Activated naive CD8-positive, alpha-beta T cell (primary cell): ENCODE measurements around the gene NFATC4.

Source experiments
- H3K27ac Mint-ChIP-seq: one replicate; pipeline ENCODE4 v1.8.0; 2021; ENCODE audit warnings: mixed read lengths
- H3K27me3 Mint-ChIP-seq: one replicate; pipeline ENCODE4 v1.8.0; 2021; ENCODE audit warnings: mixed read lengths
- H3K36me3 Mint-ChIP-seq: one replicate; pipeline ENCODE4 v1.8.0; 2021; ENCODE audit warnings: mixed read lengths
- H3K4me1 Mint-ChIP-seq: one replicate; pipeline ENCODE4 v1.8.0; 2021; ENCODE audit warnings: low read depth, mixed read lengths
- H3K4me3 Mint-ChIP-seq: one replicate; pipeline ENCODE4 v1.8.0; 2021; ENCODE audit warnings: mild to moderate bottlenecking, mixed read lengths
- H3K9me3 Mint-ChIP-seq: one replicate; pipeline ENCODE4 v1.8.0; 2021; ENCODE audit warnings: low read depth, mixed read lengths

Gene NFATC4

DNA sequence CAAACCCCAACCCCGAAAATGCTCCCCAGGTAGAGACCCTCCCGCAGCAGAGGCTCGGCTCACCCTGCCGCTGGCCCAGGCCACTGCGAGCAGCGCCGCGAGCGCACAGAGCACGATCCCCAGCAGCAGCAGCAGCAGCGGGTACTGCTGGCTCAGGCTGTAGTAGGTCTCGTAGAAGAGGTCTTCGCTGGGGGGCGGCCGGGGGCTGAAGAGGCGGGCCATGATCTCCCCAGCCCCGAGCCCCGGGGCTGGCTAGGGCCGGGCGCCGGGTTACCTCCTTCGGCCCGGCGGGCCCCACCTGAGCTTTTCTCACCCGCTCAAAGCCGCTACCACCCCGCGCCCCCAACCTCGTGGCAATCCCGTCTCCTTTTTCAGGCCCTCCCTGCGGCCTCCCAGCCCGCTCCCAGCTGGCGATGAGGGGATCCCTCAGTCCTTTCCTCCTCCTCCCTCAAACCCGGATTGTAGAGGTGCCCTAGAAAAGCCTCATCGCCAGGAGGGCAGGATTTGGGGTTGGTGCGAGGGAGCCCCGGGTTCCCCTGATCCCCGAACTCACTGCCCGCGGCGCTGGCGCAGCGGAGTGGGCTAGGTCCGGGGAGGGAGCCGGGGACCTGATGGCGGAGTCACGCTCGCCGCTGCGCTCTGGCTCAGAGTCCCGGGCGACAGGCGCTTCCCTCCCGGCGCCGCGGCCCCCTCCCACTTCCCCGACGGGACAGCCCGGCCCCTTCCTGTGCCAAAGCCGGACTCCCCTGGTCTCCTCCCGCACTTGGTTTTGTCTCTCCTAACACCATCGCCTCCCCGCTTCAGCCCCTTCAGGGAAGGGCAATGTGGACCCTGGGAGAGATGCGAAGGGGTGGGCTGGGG is 33.3 kb upstream of the NFATC4 start, which contains the start of gene ADCY4:
Gene ADCY4, minus strand, starts transcription at position 641 of the 861 bp plus-strand sequence. Its CDS starts 419 bp downstream, at position 222.
- Mint-ChIP-seq H3K4me1 (peaks cover 49% of the 10 kb centered on the region), H3K36me3 (peaks cover 2% of the 10 kb centered on the region), H3K27ac (no peak within 1 kb of the TSS), H3K27me3 (peaks cover 8% of the 10 kb centered on the region), H3K9me3 (no peaks in the 10 kb centered on the region), H3K4me3 (peak within 1 kb of the TSS; percentile 92)

DNA sequence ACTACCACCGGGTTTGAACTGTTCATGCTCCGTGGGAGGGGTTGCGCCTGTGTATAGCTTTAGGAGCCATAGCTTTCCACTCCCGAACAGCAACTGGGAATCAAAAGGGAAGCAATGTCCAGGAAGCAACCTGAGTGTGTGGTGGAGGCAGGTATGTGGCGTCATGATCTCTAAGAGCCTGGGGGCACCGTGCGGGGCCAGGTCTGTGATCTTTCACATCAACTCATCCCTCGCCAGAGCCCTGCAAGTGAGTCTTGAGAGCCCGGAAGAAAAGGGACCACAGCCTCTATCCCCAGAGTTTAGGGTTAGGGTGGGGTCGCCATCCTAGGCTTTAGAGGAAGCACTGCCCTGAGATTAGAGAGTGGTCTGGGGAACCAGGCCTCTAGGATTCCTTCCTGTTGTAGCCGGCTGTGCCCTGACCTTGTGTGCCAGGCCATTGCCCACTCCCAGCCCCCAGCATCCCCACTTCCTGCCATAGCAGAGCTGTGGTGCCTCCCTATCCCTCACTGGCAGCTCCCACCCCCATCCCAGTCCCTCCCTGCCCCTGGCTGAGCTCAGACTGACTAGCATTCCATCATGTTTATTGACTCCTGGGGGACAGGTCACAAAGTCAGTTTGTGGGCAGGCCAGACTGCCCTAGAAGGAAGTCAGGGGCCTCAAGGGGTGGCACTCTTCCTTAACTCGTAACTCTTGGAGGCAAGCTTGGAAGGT is 32.4 kb upstream of the NFATC4 start:
- Mint-ChIP-seq H3K36me3 (peaks cover 2% of the 10 kb centered on the region), H3K27me3 (peaks cover 7% of the 10 kb centered on the region), H3K4me3 (peak overlapping the region; percentile 61), H3K4me1 (peaks cover 53% of the 10 kb centered on the region), H3K9me3 (no peaks in the 10 kb centered on the region), H3K27ac (no peak overlapping the region)

DNA sequence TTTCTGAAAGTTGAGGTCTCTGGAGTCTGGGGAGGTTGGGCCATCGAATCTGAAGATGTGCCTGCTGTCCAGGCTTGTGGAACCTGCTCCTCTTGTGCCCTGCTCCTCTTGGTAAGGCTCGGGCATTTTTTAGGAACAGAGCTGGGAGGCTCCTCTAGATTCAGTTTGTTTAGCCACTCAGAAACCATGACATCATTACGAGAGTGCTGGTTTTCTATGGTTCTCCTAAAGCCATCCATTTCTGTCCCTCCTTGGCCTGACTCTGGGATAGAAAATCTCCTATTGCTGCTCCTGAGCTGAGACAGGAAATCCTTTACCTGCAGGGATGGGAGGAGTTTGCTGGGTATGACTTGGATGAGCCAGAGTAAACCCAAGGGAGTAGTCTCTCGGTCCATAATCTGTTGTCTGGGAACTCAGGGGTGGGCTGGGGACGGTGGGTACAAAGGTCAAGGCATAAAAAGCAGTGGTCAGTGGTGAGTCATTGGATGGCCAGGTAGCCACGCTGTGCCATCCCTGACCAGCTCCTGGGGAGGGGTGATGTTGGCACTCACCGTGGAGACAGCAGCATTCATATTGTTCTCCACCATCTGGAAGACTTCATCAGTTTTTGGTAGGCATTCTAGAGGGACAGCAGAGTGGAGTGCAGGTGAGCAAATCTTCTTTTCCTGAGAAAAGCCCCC is 30.7 kb upstream of the NFATC4 start:
- H3K9me3 Mint-ChIP-seq = no peaks in the 10 kb centered on the region
- H3K27me3 Mint-ChIP-seq = peaks cover 4% of the 10 kb centered on the region
- no peak overlapping the region for H3K27ac Mint-ChIP-seq
- H3K36me3 Mint-ChIP-seq = peaks cover 2% of the 10 kb centered on the region
- no peak overlapping the region for H3K4me3 Mint-ChIP-seq
- H3K4me1 Mint-ChIP-seq = peaks cover 45% of the 10 kb centered on the region

DNA sequence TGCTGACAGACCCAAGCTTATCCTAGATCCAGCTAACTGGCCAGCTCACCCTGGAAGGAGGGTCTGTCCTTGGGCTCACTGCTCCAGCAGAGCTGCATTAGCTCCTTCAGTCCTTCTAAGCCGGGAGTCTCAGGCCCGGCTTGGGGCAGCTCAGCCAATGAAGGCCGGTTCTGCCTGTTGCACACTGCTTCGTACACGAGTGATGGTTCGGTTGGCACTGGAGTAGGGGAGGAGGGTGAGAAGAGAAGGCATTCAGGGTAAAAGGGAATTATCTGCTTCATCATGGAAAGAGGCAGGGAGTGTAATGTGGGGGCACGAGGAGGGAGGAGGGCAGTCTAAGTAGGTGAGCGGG is 30.2 kb upstream of the NFATC4 start:
- no peak overlapping the region for H3K27ac Mint-ChIP-seq
- peak overlapping the region; percentile 91 for H3K4me3 Mint-ChIP-seq
- peaks cover 41% of the 10 kb centered on the region for H3K4me1 Mint-ChIP-seq
- peaks cover 2% of the 10 kb centered on the region for H3K27me3 Mint-ChIP-seq
- H3K36me3 Mint-ChIP-seq = peaks cover 2% of the 10 kb centered on the region
- no peaks in the 10 kb centered on the region for H3K9me3 Mint-ChIP-seq

DNA sequence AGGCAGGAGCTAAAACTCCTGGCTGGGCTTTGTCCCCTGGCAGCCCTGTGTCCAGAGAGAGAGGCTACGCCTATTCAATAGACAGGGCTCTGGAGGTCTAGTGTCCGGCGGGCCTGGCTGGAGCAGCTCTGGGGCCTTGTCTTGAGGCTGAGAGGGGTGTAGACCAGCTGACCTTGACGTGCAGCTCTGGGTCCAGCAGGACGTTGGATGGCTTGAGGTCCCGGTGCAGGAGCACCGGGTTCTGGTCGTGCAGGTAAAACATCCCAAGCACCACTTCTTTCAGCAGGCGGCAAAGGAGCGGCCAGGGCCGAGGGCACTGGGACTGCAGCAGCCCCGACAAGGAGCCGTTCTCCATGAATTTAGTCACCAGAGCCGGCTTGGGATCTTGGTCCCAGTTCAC is 29.1 kb upstream of the NFATC4 start:
- Mint-ChIP-seq H3K4me1 (peaks cover 32% of the 10 kb centered on the region), H3K9me3 (no peaks in the 10 kb centered on the region), H3K27me3 (peaks cover 3% of the 10 kb centered on the region), H3K27ac (no peak overlapping the region), H3K36me3 (peaks cover 2% of the 10 kb centered on the region), H3K4me3 (peak overlapping the region; percentile 91)

DNA sequence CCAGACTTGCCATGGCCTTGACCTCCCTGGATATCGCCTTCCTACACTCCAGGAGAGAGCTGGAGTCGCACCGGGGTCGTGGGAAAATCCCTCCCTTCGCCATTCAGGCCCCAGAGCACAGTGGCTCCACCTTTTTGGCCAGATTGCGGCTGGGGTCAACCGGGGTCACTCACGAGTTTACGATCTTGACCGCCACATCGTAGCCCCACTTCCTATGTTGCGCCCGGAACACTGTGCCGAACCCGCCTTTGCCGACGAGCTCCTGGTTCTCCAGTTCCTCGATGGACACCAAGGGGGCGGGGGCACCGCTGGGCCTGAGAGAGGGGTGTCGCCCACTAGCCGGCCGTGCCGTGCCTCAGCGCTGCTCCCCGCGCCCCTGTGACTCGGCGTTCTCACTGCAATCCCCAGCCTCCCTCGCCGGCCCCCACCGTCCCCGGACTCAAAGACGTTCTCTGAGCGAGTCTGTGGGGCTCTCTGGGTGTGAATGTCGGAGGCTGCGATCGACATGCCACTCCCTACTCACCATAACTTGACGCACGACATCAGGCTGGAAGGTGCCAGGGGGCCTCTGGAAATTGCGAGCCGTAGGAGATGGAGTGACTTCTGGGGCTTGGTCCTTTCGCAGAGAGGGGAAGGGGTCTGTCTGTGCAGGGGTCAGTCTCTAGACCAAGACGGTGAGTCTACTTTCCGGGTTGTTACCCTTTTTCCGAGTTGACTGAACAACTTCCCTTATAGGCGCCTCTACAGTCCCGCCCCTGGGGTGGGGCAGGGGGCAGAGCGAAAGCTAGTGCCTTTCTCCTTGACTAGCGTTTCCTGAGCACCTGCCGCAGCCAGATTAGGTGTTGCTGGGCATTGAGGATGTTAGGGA is 28.5 kb upstream of the NFATC4 start, which contains the start of gene RIPK3:
Gene RIPK3, minus strand, starts transcription at position 708 of the 868 bp plus-strand sequence. Its CDS starts 165 bp downstream, at position 543.
- Mint-ChIP-seq H3K27ac (peak within 1 kb of the TSS; percentile 61), H3K27me3 (peaks cover 4% of the 10 kb centered on the region), H3K4me3 (peak within 1 kb of the TSS; percentile 91), H3K4me1 (peaks cover 27% of the 10 kb centered on the region), H3K36me3 (peaks cover 2% of the 10 kb centered on the region), H3K9me3 (no peaks in the 10 kb centered on the region)

DNA sequence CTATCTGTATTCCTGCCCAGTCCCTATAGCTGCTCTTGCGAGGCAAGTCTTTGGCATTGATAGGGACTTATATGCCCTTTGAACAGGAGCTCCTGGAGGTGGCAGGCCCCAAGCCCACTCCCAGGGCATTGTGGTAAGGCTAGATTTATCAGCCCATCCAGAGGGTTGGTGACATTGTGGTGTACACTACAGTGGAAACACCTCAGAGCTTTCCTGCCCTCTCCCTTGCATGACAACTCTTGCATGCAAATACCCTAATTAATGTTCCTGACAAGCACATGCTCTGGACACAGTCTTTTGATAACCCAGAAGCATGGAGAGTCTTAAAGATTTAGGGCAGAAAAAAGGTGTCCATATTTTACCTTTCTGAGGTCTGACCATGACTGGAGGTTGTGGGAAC is 27.4 kb upstream of the NFATC4 start:
- no peaks in the 10 kb centered on the region for H3K9me3 Mint-ChIP-seq
- peaks cover 5% of the 10 kb centered on the region for H3K27me3 Mint-ChIP-seq
- no peak overlapping the region for H3K27ac Mint-ChIP-seq
- peak overlapping the region; percentile 91 for H3K4me3 Mint-ChIP-seq
- peaks cover 22% of the 10 kb centered on the region for H3K4me1 Mint-ChIP-seq
- H3K36me3 Mint-ChIP-seq = peaks cover 2% of the 10 kb centered on the region

DNA sequence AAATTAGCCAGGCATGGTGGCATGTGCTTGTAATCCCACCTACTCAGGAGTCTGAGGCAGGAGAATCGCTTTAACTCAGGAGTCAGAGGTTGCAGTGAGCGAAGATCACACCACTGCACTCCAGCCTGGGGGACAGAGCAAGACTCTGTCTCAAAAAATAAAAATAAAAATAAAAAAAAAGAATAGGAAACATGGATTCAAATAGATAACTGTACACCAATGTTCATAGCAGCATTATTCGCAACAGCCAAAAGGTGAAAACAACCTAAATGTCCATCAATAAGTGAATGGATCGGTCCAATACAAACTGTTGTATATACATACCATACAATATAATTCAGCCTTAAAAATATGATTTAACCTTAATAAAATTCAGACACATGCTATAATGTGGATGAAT is 25.1 kb upstream of the NFATC4 start:
- Mint-ChIP-seq H3K4me1 (peaks cover 17% of the 10 kb centered on the region), H3K9me3 (no peaks in the 10 kb centered on the region), H3K36me3 (no peaks in the 10 kb centered on the region), H3K4me3 (no peak overlapping the region), H3K27me3 (peaks cover 11% of the 10 kb centered on the region), H3K27ac (no peak overlapping the region)

DNA sequence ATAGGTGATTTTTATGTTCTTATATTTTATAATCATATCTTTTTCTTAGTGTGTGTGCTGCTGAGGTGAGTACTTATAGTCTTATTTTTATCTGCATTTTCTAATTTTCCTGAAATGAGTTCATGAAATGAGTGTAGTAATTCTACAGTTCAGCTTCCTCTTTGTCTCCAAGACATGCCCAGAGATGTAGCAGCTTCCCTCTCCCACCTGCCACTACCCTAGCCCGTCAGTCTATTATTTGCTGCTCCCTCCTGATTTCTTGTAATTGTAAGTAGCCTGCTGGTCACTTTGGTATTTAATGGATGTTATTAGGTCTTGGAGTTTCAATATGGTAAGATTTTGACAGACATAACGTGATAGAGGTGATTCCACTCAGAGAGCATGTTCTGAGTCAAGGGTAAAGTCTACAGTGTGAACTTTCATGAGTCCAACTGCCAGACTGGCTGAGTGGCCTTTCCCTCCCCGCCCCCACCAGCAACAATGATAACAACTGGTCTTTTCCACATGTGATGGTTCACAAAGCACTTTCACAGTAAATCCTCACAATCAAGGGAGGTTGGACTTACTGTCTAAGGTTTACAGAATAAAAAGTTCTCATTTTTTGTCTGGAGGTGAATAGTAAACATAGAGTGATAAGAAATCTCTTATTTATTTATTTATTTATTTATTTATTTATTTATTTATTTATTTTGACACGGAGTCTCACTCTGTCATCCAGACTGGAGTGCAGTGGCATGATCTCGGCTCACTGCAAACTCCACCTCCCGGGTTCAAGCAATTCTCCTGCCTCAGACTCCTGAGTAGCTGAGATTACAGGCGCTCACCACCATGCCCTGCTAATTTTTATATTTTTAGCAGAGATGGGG is 24.0 kb upstream of the NFATC4 start:
- peaks cover 9% of the 10 kb centered on the region for H3K4me1 Mint-ChIP-seq
- no peaks in the 10 kb centered on the region for H3K36me3 Mint-ChIP-seq
- H3K27ac Mint-ChIP-seq = no peak overlapping the region
- H3K9me3 Mint-ChIP-seq = no peaks in the 10 kb centered on the region
- peaks cover 11% of the 10 kb centered on the region for H3K27me3 Mint-ChIP-seq
- H3K4me3 Mint-ChIP-seq = no peak overlapping the region

DNA sequence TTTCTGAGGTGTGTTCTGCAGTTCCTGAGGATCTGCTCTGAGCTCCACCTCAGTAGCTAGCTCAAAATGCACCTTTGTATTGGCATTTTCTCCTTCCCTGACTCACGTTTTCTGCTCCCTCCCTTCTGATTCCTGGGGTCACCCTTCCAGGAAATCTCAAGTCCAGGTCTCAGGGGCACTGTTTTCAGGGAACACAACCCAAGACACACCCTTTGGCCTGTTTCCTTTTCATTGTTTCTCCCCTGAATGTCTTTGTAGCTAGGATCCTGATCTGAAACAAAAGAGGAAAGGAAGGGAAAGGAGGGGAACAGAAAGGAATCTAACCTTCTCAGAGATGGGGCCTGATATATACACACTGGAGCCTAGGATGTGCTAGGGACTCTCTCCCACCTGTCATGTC is 20.9 kb upstream of the NFATC4 start:
- Mint-ChIP-seq H3K27me3 (peaks cover 23% of the 10 kb centered on the region), H3K4me1 (no peaks in the 10 kb centered on the region), H3K36me3 (no peaks in the 10 kb centered on the region), H3K4me3 (no peak overlapping the region), H3K9me3 (no peaks in the 10 kb centered on the region), H3K27ac (no peak overlapping the region)

DNA sequence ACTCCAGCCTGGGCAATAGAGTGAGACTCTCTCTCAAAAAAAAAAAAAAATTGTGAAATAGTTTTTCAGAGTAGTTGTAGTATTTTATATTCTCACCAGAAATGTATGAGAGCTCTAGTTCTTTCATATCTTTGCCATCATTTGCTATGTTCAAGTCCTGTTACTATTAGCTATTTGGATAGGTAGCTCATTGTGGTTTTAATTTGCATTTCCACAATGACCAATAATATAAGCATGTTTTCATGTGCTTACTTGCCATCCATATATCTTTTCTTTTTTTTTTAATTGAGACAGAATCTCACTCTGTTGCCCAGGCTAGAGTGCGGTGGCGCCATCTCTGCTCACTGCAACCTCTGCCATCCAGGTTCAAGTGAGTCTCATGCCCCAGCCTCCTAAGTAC is 19.8 kb upstream of the NFATC4 start:
- H3K4me3 Mint-ChIP-seq = no peak overlapping the region
- peaks cover 26% of the 10 kb centered on the region for H3K27me3 Mint-ChIP-seq
- H3K27ac Mint-ChIP-seq = no peak overlapping the region
- H3K4me1 Mint-ChIP-seq = no peaks in the 10 kb centered on the region
- no peaks in the 10 kb centered on the region for H3K36me3 Mint-ChIP-seq
- H3K9me3 Mint-ChIP-seq = no peaks in the 10 kb centered on the region

DNA sequence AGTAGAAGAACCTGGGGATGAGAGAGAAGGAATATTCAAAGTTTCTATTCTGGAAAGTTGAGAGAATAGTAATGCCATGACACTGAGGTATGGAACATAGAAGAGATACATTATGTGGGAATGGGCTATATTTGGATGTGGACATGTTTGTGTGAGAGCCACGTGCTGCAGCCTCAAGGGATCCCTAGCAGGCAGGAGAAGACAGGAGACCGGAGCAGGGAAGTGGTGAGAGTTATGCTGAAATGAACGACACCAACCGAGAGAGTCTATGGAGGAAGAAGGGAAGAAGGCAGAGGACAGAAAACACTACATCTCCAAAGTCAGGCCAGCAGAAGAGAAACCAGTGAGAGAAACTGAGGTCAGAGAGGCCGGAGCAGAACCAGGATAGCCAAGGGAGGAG is 18.2 kb upstream of the NFATC4 start:
- H3K9me3 Mint-ChIP-seq = no peaks in the 10 kb centered on the region

DNA sequence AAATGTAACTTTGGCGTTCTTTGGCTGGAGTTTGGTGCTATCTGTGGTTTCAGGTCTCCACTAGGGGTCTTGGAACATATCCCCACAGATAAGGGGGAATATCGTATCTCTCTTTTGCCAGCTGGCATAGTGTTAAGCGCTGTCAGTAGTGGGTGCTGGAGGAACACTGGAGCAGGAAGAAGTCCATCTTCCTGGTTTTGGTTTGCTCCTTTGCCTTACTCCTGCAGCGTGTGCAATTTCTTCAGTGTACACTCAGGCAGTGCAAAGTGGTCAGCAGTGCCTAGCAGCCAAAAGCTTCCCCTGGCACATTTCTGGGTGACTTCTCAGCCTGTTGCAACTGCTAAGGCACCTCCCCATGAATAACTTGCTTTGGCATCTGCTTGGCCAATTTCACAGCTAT is 16.5 kb upstream of the NFATC4 start:
- H3K27me3 Mint-ChIP-seq = peaks cover 24% of the 10 kb centered on the region
- no peaks in the 10 kb centered on the region for H3K4me1 Mint-ChIP-seq
- no peaks in the 10 kb centered on the region for H3K9me3 Mint-ChIP-seq
- no peak overlapping the region for H3K27ac Mint-ChIP-seq
- H3K36me3 Mint-ChIP-seq = no peaks in the 10 kb centered on the region
- no peak overlapping the region for H3K4me3 Mint-ChIP-seq

More for the DNA sequence above, 18.2 kb upstream of the NFATC4 start:
- H3K36me3 Mint-ChIP-seq = no peaks in the 10 kb centered on the region
- no peak overlapping the region for H3K27ac Mint-ChIP-seq
- peaks cover 26% of the 10 kb centered on the region for H3K27me3 Mint-ChIP-seq
- H3K4me1 Mint-ChIP-seq = no peaks in the 10 kb centered on the region
- H3K4me3 Mint-ChIP-seq = no peak overlapping the region
